WTC11 (cell line): ENCODE results near the gene PLA2G2D. TPM values are rescaled to one million over a fixed set of nuclear protein-coding genes. Genes with fewer than 3 reads are reported as not detected.

ENCODE experiments used
- ATAC-seq: fragments of 200-7000 bp; cut with Tn5 transposase; 2 replicates; pipeline ENCODE4 v1.10.0; 2021; ENCODE audit warnings: mild to moderate bottlenecking, moderate library complexity
- CTCF ChIA-PET: fragments of 300-600 bp; sonication (Branson Sonifier 250); formaldehyde crosslinking; loops from one replicate; lab custom pipeline; 2021; ENCODE audit warnings: antibody characterized with exemption; lab: Charles Lee
- POLR2A ChIA-PET: fragments of 350-600 bp; sonication (Branson Sonifier 250); formaldehyde crosslinking; loops from one replicate; lab custom pipeline; 2021; ENCODE audit warnings: antibody characterized with exemption; lab: Charles Lee
- DNase-seq: peaks from one replicate; pipeline ENCODE4 v3.0.0; 2021; ENCODE audit warnings: low spot score
- H3K27ac Mint-ChIP-seq: 2 replicates; pipeline ENCODE4 v1.8.0; 2021; ENCODE audit warnings: mixed read lengths
- H3K27me3 Mint-ChIP-seq: 2 replicates; pipeline ENCODE4 v1.8.0; 2021; ENCODE audit warnings: low read depth, mild to moderate bottlenecking, moderate library complexity, mixed read lengths
- H3K36me3 Mint-ChIP-seq: 2 replicates; pipeline ENCODE4 v1.8.0; 2021; ENCODE audit warnings: mixed read lengths
- H3K4me1 Mint-ChIP-seq: 2 replicates; pipeline ENCODE4 v1.8.0; 2022; ENCODE audit warnings: mixed read lengths
- H3K4me3 Mint-ChIP-seq: 2 replicates; pipeline ENCODE4 v1.8.0; 2021; ENCODE audit warnings: mild to moderate bottlenecking, moderate library complexity, mixed read lengths
- H3K9me3 Mint-ChIP-seq: 2 replicates; pipeline ENCODE4 v1.8.0; 2021; ENCODE audit warnings: mixed read lengths
- ETV6 ChIP-seq: sonication (generic); formaldehyde crosslinking; IDR thresholded peaks from 2 replicates; pipeline ENCODE4 v1.8.1; 2022; ENCODE audit warnings: mild to moderate bottlenecking, missing genetic modification reagents
- FOXK1 ChIP-seq: sonication (generic); formaldehyde crosslinking; IDR thresholded peaks from 2 replicates; pipeline ENCODE4 v1.8.0; 2022; ENCODE audit warnings: mild to moderate bottlenecking, moderate library complexity, missing genetic modification reagents
- GRHL2 ChIP-seq: fragments of 250-450 bp; sonication (Bioruptor Pico); IDR thresholded peaks from 2 replicates; pipeline ENCODE4 v1.8.0; 2022; ENCODE audit warnings: mild to moderate bottlenecking, moderate library complexity; ENCODE audit not compliant: insufficient replicate concordance, severe bottlenecking
- IRF2 ChIP-seq: sonication (generic); formaldehyde crosslinking; IDR thresholded peaks from 2 replicates; pipeline ENCODE4 v1.8.0; 2022; ENCODE audit warnings: low read depth, missing genetic modification reagents, borderline replicate concordance
- JUN ChIP-seq: sonication (generic); formaldehyde crosslinking; IDR thresholded peaks from 2 replicates; pipeline ENCODE4 v1.8.0; 2023; ENCODE audit warnings: mild to moderate bottlenecking, missing genetic modification reagents
- NR2C2 ChIP-seq: sonication (generic); formaldehyde crosslinking; IDR thresholded peaks from 2 replicates; pipeline ENCODE4 v1.8.0; 2022; ENCODE audit warnings: mild to moderate bottlenecking, missing genetic modification reagents
- NR3C1 ChIP-seq: sonication (generic); formaldehyde crosslinking; conservative IDR thresholded peaks from 2 replicates; pipeline ENCODE4 v1.8.1; 2023; ENCODE audit warnings: low read depth, mild to moderate bottlenecking, missing genetic modification reagents
- OVOL2 ChIP-seq: fragments of 250-450 bp; sonication (Bioruptor Pico); IDR thresholded peaks from 2 replicates; pipeline ENCODE4 v1.9.0; 2021; ENCODE audit warnings: mild to moderate bottlenecking, borderline replicate concordance
- PRRX2 ChIP-seq: fragments of 250-450 bp; sonication (Bioruptor Pico); IDR thresholded peaks from 2 replicates; pipeline ENCODE4 v1.8.0; 2021; ENCODE audit warnings: mild to moderate bottlenecking
- SMAD3 ChIP-seq: sonication (generic); formaldehyde crosslinking; IDR thresholded peaks from 2 replicates; pipeline ENCODE4 v1.8.0; 2022; ENCODE audit warnings: missing genetic modification reagents, mild to moderate bottlenecking, borderline replicate concordance
- TCF7 ChIP-seq: sonication (generic); formaldehyde crosslinking; IDR thresholded peaks from 2 replicates; pipeline ENCODE4 v1.8.0; 2022; ENCODE audit warnings: mild to moderate bottlenecking, low read depth, missing genetic modification reagents, moderate library complexity
- ZNF121 ChIP-seq: sonication (generic); formaldehyde crosslinking; IDR thresholded peaks from 2 replicates; pipeline ENCODE4 v1.8.0; 2023; ENCODE audit warnings: missing genetic modification reagents
- ZNF138 ChIP-seq: sonication (generic); formaldehyde crosslinking; conservative IDR thresholded peaks from 2 replicates; pipeline ENCODE4 v1.8.1; 2022; ENCODE audit warnings: mild to moderate bottlenecking, moderate library complexity, missing genetic modification reagents
- ZNF263 ChIP-seq: sonication (generic); formaldehyde crosslinking; IDR thresholded peaks from 2 replicates; pipeline ENCODE4 v1.8.1; 2022; ENCODE audit warnings: low read depth, mild to moderate bottlenecking, moderate library complexity, missing genetic modification reagents
- ZNF416 ChIP-seq: fragments of 250-450 bp; sonication (Bioruptor Pico); IDR thresholded peaks from 2 replicates; pipeline ENCODE4 v1.9.0; 2021; ENCODE audit warnings: mild to moderate bottlenecking, inconsistent platforms
- total RNA-seq: library from RNA; stranded (reverse); gene quantifications from 3 replicates; pipeline ENCODE4 v1.2.3, GENCODE V29; 2021
- TF ChIP-seq, protein P1 (sequence below): sonication (generic); formaldehyde crosslinking; IDR thresholded peaks from 2 replicates; pipeline ENCODE4 v1.8.1; 2023; ENCODE audit warnings: mild to moderate bottlenecking, missing genetic modification reagents, moderate library complexity
- TF ChIP-seq, protein P2 (sequence below): sonication (generic); formaldehyde crosslinking; IDR thresholded peaks from 2 replicates; pipeline ENCODE4 v1.8.0; 2022; ENCODE audit warnings: mild to moderate bottlenecking, missing genetic modification reagents
- TF ChIP-seq, protein P3 (sequence below): sonication (generic); formaldehyde crosslinking; IDR thresholded peaks from 2 replicates; pipeline ENCODE4 v1.8.0; 2022; ENCODE audit warnings: missing genetic modification reagents
- TF ChIP-seq, protein P4 (sequence below): fragments of 250-450 bp; sonication (Bioruptor Pico); IDR thresholded peaks from 2 replicates; pipeline ENCODE4 v1.9.0; 2021; ENCODE audit warnings: mild to moderate bottlenecking, borderline replicate concordance

The PLA2G2D gene
- total RNA-seq, 1 experiment from 2014 or later: not detected

DNA sequence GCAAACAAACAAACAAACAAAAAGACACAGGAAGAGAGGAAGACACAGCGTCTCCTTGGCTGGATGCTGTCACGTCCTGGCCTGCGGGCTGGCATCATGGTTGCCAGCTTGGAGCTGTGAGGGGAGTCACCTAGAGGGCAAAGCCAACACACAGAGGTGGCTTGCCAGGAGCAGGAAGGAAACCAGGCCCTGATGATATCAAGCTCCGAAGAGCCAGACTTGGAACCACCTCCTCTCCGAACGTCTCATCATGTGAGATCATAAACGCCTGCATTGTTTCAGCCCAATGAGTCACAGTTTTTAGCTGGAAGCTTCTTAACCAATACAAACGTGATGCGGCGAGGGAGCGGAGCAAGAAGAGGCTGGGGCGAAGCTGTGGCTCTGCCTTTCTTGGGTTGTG lies 8.7 kb downstream of the PLA2G2D start (continued):
- TF ChIP-seq, protein P1, sequence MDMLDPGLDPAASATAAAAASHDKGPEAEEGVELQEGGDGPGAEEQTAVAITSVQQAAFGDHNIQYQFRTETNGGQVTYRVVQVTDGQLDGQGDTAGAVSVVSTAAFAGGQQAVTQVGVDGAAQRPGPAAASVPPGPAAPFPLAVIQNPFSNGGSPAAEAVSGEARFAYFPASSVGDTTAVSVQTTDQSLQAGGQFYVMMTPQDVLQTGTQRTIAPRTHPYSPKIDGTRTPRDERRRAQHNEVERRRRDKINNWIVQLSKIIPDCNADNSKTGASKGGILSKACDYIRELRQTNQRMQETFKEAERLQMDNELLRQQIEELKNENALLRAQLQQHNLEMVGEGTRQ (CRISPR knock-in tag): no peak
- TF ChIP-seq, protein P2, sequence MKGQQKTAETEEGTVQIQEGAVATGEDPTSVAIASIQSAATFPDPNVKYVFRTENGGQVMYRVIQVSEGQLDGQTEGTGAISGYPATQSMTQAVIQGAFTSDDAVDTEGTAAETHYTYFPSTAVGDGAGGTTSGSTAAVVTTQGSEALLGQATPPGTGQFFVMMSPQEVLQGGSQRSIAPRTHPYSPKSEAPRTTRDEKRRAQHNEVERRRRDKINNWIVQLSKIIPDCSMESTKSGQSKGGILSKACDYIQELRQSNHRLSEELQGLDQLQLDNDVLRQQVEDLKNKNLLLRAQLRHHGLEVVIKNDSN (CRISPR knock-in tag): no peak
- TF ChIP-seq, protein P3, sequence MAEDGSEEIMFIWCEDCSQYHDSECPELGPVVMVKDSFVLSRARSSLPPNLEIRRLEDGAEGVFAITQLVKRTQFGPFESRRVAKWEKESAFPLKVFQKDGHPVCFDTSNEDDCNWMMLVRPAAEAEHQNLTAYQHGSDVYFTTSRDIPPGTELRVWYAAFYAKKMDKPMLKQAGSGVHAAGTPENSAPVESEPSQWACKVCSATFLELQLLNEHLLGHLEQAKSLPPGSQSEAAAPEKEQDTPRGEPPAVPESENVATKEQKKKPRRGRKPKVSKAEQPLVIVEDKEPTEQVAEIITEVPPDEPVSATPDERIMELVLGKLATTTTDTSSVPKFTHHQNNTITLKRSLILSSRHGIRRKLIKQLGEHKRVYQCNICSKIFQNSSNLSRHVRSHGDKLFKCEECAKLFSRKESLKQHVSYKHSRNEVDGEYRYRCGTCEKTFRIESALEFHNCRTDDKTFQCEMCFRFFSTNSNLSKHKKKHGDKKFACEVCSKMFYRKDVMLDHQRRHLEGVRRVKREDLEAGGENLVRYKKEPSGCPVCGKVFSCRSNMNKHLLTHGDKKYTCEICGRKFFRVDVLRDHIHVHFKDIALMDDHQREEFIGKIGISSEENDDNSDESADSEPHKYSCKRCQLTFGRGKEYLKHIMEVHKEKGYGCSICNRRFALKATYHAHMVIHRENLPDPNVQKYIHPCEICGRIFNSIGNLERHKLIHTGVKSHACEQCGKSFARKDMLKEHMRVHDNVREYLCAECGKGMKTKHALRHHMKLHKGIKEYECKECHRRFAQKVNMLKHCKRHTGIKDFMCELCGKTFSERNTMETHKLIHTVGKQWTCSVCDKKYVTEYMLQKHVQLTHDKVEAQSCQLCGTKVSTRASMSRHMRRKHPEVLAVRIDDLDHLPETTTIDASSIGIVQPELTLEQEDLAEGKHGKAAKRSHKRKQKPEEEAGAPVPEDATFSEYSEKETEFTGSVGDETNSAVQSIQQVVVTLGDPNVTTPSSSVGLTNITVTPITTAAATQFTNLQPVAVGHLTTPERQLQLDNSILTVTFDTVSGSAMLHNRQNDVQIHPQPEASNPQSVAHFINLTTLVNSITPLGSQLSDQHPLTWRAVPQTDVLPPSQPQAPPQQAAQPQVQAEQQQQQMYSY: no peak
- TF ChIP-seq GRHL2 (CRISPR knock-in tag) (no peak), ZNF138 (CRISPR knock-in tag) (no peak), TCF7 (CRISPR knock-in tag) (no peak), NR2C2 (CRISPR knock-in tag) (no peak), IRF2 (CRISPR knock-in tag) (no peak), ZNF263 (CRISPR knock-in tag) (no peak), ZNF121 (no peak)
- TF ChIP-seq, protein P4, sequence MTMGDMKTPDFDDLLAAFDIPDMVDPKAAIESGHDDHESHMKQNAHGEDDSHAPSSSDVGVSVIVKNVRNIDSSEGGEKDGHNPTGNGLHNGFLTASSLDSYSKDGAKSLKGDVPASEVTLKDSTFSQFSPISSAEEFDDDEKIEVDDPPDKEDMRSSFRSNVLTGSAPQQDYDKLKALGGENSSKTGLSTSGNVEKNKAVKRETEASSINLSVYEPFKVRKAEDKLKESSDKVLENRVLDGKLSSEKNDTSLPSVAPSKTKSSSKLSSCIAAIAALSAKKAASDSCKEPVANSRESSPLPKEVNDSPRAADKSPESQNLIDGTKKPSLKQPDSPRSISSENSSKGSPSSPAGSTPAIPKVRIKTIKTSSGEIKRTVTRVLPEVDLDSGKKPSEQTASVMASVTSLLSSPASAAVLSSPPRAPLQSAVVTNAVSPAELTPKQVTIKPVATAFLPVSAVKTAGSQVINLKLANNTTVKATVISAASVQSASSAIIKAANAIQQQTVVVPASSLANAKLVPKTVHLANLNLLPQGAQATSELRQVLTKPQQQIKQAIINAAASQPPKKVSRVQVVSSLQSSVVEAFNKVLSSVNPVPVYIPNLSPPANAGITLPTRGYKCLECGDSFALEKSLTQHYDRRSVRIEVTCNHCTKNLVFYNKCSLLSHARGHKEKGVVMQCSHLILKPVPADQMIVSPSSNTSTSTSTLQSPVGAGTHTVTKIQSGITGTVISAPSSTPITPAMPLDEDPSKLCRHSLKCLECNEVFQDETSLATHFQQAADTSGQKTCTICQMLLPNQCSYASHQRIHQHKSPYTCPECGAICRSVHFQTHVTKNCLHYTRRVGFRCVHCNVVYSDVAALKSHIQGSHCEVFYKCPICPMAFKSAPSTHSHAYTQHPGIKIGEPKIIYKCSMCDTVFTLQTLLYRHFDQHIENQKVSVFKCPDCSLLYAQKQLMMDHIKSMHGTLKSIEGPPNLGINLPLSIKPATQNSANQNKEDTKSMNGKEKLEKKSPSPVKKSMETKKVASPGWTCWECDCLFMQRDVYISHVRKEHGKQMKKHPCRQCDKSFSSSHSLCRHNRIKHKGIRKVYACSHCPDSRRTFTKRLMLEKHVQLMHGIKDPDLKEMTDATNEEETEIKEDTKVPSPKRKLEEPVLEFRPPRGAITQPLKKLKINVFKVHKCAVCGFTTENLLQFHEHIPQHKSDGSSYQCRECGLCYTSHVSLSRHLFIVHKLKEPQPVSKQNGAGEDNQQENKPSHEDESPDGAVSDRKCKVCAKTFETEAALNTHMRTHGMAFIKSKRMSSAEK (CRISPR knock-in tag): no peak

DNA sequence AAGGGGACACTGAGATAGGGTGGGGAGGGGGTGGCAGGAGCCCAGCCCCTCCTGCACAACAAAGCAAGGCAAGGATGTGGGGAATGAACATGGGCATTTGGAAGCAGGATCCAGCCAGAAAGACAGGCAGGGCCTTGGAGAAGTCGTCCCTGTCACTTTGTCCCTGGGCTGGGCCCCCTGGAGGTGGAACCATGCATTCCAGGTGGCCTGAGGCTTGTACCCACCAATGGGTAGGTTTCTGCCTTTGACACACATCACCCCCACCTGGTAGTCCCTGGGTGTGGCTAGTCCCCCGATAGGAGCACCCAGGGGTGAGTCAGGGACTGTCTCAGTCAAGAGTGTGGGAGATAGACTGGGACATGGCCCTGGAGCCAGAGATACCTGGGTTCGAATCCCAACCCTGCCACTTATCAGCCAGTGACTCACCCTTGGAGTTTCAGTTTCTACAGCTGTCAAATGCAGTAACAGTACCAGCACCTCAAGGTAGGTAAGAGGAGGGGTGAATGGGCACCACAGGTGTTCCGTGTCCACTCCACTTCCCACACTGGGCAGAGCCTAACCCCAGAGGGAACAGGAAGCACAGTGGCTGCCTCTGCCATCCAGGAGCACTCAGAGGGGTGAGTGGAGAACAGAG lies 10.0 kb downstream of the PLA2G2D start:
- POLR2A ChIA-PET: no interaction called here
- H3K36me3 Mint-ChIP-seq: peaks cover 6% of the 10 kb centered on the region
- H3K27ac Mint-ChIP-seq: no peak overlapping the region

More for the DNA sequence above, 10.0 kb downstream of the PLA2G2D start:
- H3K4me1 Mint-ChIP-seq: peaks cover 29% of the 10 kb centered on the region
- H3K4me3 Mint-ChIP-seq: no peak overlapping the region
- peaks cover 18% of the 10 kb centered on the region for H3K9me3 Mint-ChIP-seq
- CTCF ChIA-PET: interaction anchor here (1.2 to 2.0 kb wide), 3 partner anchors 43 to 135 kb away, joined by 3 to 7 read pairs (median 4); no protein-coding TSS in a partner anchor
- TF ChIP-seq ZNF416 (CRISPR knock-in tag): no peak
- no peak for TF ChIP-seq PRRX2
- no peak for TF ChIP-seq ETV6 (CRISPR knock-in tag)
- TF ChIP-seq NR3C1 (CRISPR knock-in tag): no peak
- TF ChIP-seq IRF2 (CRISPR knock-in tag): no peak
- no peak for TF ChIP-seq SMAD3 (CRISPR knock-in tag)
- TF ChIP-seq JUN (CRISPR knock-in tag): no peak
- TF ChIP-seq FOXK1: no peak
- TF ChIP-seq OVOL2 (CRISPR knock-in tag): no peak
- no peaks in the 10 kb centered on the region; the same call in 1 of the 2 replicates for H3K27me3 Mint-ChIP-seq
- ATAC-seq: no peak
- DNase-seq: no peak
